Fibroblast of the aortic adventitia (primary cell): Measurements from ENCODE around the gene SPATA19. TPM values are rescaled to one million over a fixed set of nuclear protein-coding genes. Genes with fewer than 3 reads are reported as not detected.

Source experiments
- DNase-seq: peaks from one replicate; pipeline ENCODE4 v3.0.0-alpha.2; 2010; ENCODE audit warnings: low read depth
- H3K4me3 ChIP-seq: 2 replicates; pipeline ENCODE4 v1.5.1; 2011; ENCODE audit warnings: low read depth, mild to moderate bottlenecking, control low read depth, low read length, moderate library complexity
- CTCF ChIP-seq: IDR thresholded peaks from 2 replicates; pipeline ENCODE4 v1.5.1; 2011; ENCODE audit warnings: mild to moderate bottlenecking, low read length, control low read depth, inconsistent platforms; ENCODE audit not compliant: insufficient read depth
- total RNA-seq: library from RNA; depleted of rRNA; stranded (reverse); fragments of >200 nt; gene quantifications from 2 replicates; pipeline ENCODE4 v1.2.3, GENCODE V29; 2012; ENCODE audit warnings: low replicate concordance

SPATA19 gene
- total RNA-seq, 1 donor: not detected

- TF ChIP-seq CTCF: no peak
- no peak for DNase-seq
- H3K4me3 ChIP-seq: no peak overlapping the region
Measured at GRCh38 chr11:133811850-133812685, 33.2 kb downstream of the SPATA19 start.

GRCh38 chr11:133810766-133811165 lies 34.5 kb downstream of the SPATA19 start:
- no peak for TF ChIP-seq CTCF
- H3K4me3 ChIP-seq: no peak overlapping the region

GRCh38 chr11:133809569-133810491 lies 35.5 kb downstream of the SPATA19 start:
- no peak overlapping the region for H3K4me3 ChIP-seq
- DNase-seq: no peak
- TF ChIP-seq CTCF: no peak

More at GRCh38 chr11:133810766-133811165, 34.5 kb downstream of the SPATA19 start:
- DNase-seq: no peak

- no peak for TF ChIP-seq CTCF
- no peak overlapping the region for H3K4me3 ChIP-seq
- DNase-seq: no peak
Measured at GRCh38 chr11:133808393-133809140, 36.7 kb downstream of the SPATA19 start.

GRCh38 chr11:133803026-133803425 lies 42.3 kb downstream of the SPATA19 start:
- no peak overlapping the region for H3K4me3 ChIP-seq
- TF ChIP-seq CTCF: no peak
- DNase-seq: no peak

GRCh38 chr11:133801356-133801755 lies 44.0 kb downstream of the SPATA19 start:
- H3K4me3 ChIP-seq: no peak overlapping the region
- no peak for DNase-seq
- no peak for TF ChIP-seq CTCF
